WTC11 (cell line): ENCODE measurements around the gene GIPC1.

Source experiments
- ATF1 ChIP-seq: sonication (generic); formaldehyde crosslinking; IDR thresholded peaks from 2 replicates; pipeline ENCODE4 v1.8.1; 2023; ENCODE audit warnings: mild to moderate bottlenecking, moderate library complexity, missing genetic modification reagents
- CTCF ChIP-seq: fragments of 200-600 bp; IDR thresholded peaks from 2 replicates; pipeline ENCODE4 v1.8.0; 2022; ENCODE audit warnings: antibody characterized with exemption
- FOXJ3 ChIP-seq: sonication (generic); formaldehyde crosslinking; IDR thresholded peaks from 2 replicates; pipeline ENCODE4 v1.9.0; 2021; ENCODE audit warnings: missing genetic modification reagents, mild to moderate bottlenecking, borderline replicate concordance
- SMAD3 ChIP-seq: sonication (generic); formaldehyde crosslinking; IDR thresholded peaks from 2 replicates; pipeline ENCODE4 v1.8.0; 2022; ENCODE audit warnings: missing genetic modification reagents, mild to moderate bottlenecking, borderline replicate concordance
- USF2 ChIP-seq: sonication (generic); formaldehyde crosslinking; IDR thresholded peaks from 2 replicates; pipeline ENCODE4 v1.8.1; 2023; ENCODE audit warnings: mild to moderate bottlenecking, missing genetic modification reagents, moderate library complexity

DNA sequence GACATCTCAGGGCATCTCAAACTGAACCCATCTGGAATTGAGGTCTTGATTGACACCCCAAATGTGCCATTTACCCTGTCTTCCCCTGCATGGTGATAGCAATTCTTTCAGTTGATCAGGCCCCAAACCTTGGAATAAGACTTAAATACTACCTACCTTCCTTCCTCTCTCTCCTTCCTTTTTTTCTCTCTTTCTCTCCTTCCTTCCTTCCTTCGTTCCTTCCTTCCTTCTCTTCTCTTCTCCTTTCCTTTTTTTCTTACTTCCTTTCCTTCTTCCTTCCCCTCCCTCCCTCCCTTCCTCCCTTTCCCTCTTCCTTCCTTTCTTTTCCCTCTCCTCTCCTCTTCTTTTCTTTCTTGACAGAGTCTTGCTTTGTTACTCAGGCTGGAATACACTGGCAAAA, 7.4 kb upstream of the GIPC1 start:
- TF ChIP-seq CTCF (no peak), SMAD3 (CRISPR knock-in tag) (no peak), USF2 (CRISPR knock-in tag) (no peak), FOXJ3 (no peak), ATF1 (CRISPR knock-in tag) (no peak)
